HuH-7.5 (cell line): ENCODE results near the gene MGRN1.
A peak's percentile ranks its signal among the peaks of the same experiment; 100 is the strongest.

Experiments
- DNase-seq: peaks from one replicate; pipeline ENCODE4 v3.0.0; 2011; ENCODE audit warnings: low spot score

The MGRN1 gene

GRCh38 chr16:4624827-4625559, 367 bp downstream of the MGRN1 start:
- DNase-seq = no peak

DNA sequence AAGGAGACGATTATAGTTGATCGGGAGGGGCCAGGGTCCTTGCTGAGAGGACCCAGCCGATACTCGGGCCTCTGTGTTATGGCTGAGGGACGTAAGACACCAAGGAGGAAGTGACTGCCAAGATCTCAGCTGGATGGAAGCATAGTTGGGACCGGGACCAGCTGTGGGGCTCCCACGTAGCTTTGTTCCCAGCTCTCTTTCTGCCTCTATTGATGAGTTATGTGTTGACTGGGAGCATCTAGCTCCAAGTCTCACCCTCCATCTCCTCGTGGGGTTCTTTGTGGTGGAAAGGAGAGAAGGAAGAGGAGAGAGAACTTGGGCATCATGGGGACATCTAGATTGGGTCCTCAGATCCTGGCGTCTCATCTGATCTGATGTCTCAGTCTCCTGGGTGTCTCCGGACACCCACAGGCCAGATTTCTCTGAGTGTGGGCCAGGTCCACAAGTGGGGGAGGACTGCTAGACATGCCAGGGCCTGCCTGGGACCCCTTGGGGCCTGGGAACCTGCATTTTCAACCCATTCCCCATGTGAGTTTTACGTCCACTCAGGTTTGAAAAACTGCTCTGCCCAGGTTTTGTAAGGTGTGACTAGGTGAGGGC, 1.0 kb downstream of the MGRN1 start:
- no peak for DNase-seq

GRCh38 chr16:4626396-4626795, 1.8 kb downstream of the MGRN1 start:
- no peak for DNase-seq

DNA sequence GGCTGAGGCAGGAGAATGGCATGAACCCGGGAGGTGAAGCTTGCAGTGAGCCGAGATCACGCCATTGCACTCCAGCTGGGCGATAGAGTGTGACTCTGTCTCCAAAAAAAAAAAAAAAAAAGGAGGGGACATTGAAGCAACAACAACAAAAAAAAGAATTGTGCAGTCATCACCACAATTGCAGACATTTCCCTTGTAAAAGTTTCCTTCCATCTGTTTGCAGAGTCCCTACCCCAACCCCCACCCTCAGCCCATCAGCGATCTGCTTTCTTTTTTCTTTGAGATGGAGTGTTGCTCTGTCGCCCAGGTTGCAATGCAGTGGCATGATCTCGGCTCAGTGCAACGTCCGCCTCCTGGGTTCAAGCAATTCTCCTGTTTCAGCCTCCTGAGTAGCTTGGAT, 3.7 kb downstream of the MGRN1 start:
- DNase-seq = no peak

GRCh38 chr16:4631444-4631843, 6.8 kb downstream of the MGRN1 start:
- DNase-seq = no peak

DNA sequence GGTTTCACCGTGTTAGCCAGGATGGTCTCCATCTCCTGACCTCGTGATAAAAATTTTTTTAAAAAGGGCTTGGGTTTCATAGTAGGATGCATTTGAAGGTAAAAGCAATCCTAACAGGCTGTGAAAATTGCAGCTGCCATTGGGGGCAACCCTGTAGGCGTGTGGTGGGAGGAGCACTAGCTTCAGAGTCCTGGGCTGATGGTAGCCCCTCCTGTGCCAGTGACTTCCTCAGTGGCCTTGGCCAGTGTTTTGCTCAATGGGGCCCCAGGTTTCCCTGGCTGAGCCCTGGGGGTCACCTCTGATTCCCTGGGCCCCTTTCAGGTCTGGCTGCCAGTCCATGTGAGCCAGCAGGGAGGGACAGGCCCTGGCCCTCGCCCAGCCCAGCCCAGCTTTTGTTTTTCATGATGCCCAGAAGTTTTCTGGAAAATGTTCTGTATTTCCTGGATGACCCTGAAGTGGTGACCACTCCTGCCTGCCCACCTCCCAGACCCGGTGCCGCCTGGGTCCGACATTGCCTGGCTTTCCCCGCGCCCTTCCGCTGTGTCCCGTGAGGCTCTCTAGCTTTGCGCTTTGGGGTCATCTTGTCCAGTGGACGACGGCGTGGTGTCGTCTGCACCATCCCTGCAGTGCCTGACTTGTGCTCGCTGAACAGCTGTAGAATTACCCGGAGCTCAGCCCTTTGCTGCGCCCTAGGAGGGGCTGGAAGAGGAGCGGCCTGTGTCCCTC, 9.4 kb downstream of the MGRN1 start:
- DNase-seq = no peak

- DNase-seq = no peak
Measured at GRCh38 chr16:4634768-4635167, 10.1 kb downstream of the MGRN1 start.

- DNase-seq = no peak
Measured at GRCh38 chr16:4636196-4636595, 11.6 kb downstream of the MGRN1 start.

- DNase-seq = no peak
Measured at GRCh38 chr16:4637501-4638166, 13.0 kb downstream of the MGRN1 start.

GRCh38 chr16:4639899-4640509, 15.4 kb downstream of the MGRN1 start:
- DNase-seq = no peak

DNA sequence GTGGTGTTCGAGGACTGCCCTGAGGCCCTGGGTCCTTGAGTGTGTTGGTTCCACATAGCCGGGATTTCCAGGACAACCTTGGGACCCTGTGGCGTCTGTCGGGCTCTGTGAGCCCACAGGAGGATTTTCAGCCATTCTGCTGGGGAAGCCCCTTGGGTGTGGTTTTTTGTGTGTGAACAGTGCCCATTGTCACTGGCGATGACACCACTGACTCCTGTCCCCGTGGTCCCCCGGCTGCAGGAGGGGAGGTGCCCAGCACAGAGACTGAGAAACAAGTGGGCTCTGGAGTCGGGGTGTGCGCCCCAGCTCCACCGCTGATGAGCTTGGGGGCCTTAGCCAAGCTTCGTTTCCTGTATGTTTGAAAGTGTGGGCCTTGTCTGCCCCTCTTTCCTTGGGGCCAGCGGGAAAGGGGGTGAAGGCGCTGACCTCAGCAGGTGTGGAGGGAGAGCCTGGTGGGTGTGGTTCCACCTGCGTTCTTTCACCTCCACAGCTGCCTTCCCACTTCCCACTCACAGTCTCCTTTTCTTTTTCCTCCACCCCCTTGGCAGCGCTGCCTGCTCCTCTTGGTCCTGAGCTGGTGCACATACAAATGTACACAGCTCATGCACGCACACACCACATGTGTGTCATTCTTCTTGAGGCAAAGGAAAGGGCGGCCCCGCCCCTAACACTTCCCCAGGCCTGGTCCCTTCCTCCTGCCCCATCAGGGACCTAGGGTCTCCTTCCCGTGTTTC, 16.1 kb downstream of the MGRN1 start:
- no peak for DNase-seq

GRCh38 chr16:4641306-4641687, 16.7 kb downstream of the MGRN1 start:
- DNase-seq = no peak

DNA sequence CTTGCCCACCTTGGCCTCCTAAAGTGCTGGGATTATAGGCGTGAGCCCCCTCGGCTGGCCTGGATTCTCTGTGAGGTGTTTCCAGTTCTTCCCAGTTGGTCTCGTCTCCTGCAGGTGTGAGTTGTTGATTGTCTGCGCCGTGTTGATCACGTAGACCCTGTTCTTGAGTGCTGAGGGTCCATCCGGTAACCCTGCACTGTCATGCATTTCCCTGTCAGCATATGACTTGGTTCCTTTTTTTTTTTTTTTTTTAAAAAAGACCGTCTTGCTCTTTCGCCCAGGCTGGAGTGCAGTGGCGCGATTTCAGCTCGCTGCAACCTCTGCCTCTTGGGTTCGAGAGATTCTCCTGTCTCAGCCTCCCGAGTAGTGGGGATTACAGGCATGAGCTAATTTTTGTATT, 17.3 kb downstream of the MGRN1 start:
- no peak for DNase-seq

GRCh38 chr16:4646773-4647643, 22.4 kb downstream of the MGRN1 start:
- no peak for DNase-seq

GRCh38 chr16:4647644-4647980, 23.0 kb downstream of the MGRN1 start:
- DNase-seq = no peak

- DNase-seq = no peak
Measured at GRCh38 chr16:4648917-4649316, 24.3 kb downstream of the MGRN1 start.

DNA sequence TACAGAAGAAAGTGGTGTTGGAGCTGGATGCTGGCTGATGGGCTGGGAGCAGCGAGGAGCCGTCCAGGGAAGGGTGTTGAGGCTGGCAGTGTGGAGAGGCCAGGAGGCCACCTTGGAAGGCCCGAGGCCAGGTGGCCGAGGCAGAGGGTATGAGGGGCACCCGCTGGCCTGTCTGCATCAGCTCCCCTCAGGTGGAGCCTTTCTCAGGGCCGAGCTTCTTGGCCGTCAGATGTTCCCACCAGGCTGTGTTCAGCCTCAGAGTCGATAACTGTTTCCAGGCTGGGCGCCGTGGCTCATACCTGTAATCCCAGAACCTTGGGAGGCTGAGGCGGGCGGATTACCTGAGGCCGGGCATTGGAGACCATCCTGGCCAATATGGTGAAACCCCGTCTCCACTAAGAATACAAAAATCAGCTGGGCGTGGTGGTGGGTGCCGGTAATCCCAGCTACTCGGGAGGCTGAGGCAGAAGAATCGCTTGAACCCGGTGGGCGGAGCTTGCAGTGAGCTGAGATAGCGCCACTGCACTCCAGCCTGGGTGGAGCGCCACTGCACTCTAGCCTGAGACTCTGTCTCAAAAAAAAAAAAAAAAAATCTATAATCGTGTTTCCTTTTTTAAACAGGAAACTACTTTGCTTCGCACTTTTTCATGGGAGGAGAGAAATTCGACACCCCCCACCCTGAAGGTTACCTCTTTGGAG, 25.3 kb downstream of the MGRN1 start:
- no peak for DNase-seq

GRCh38 chr16:4650443-4651074, 25.9 kb downstream of the MGRN1 start:
- peak; percentile 88 for DNase-seq

- DNase-seq = no peak
Measured at GRCh38 chr16:4651827-4652226, 27.2 kb downstream of the MGRN1 start.

- no peak for DNase-seq
Measured at GRCh38 chr16:4652561-4652960, 27.9 kb downstream of the MGRN1 start.
